ENCODE results near the gene SLC34A2.
"Not testable (repeated sequence)": the region's sequence is repeated elsewhere in the genome, so short reads cannot be mapped to it uniquely, and the experiment has no call there.

Gene SLC34A2

DNA sequence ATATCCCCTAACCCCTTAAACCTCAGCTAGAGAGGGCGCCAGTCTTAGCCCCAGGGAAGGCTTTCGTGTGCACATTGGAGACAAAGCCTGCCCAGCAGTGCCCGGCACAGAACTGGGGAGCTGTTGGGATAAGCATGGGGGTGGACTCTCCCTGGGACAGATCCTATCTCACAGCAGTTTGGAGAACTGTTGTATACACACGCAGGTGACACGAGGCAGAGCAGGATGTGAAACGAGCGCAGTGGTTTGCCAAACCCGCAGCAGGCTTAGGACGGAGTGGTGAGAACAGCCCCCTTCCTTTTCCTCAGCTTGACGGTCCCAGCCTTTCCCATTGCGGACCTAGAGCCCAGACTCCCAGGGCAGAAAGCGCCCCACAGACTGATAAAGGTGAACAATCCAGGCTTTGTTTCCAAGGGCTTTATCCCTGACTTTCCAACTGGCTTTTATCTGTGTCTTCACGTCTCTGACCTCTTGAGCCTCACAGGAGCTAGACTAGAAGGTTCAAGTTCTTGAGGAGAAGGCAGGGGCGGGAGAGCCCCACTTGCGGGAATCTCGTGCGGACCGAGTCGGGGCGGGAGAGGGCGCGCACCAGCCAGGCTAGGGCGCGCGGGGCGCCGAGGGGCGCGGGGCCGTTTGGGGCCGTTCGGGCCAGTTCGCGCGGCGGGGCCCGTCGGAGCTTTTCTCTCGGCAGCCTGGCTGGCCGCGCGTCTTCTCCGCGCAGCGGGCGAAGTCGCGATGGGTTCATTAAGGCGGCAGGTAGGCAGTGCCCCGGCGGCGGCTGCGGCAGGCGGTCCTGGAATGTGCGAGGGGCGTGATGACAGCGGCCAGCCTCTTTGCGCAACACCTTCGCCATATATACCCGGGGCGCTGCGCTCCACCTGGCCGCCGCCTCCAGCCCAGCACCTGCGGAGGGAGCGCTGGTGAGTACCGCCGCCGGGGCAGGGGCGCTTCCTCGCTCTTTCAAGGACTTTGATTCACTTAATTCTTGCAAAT, at the start of gene SLC34A2:
Gene SLC34A2, plus strand, starts transcription at position 881 of the 993 bp plus-strand sequence. CDS start 6,650 bp downstream, outside the sequence.
- DNase-seq (ENCODE audit: low read depth in 2 of 2), result peak in 1 of 2 donors; percentile 2

GRCh38 chr4:25608644-25609043, 47.0 kb upstream of the SLC34A2 start:
- DNase-seq (ENCODE audit: low read depth in 2 of 2), result no peak

- no peak for DNase-seq (ENCODE audit: low read depth in 2 of 2)
Measured at GRCh38 chr4:25609976-25610375, 45.7 kb upstream of the SLC34A2 start.

DNA sequence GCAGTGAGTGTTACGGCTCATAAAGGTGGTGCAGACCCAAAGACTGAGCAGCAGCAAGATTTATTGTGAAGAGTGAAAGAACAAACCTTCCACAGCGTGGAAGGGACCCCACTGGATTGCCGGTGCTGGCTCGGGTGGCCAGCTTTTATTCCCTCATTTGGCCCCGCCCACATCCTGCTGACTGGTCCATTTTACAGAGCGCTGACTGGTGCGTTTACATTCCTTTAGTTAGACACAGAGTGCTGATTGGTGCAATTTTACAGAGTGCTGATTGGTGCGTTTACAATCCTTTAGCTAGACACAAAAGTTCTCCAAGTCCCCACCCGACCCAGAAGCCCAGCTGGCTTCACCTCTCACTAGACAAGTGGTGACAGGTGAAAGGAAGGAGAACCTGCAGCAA, 42.0 kb upstream of the SLC34A2 start:
- DNase-seq (ENCODE audit: low read depth in 2 of 2), result not testable (repeated sequence)

- no peak for DNase-seq (ENCODE audit: low read depth in 2 of 2)
Measured at GRCh38 chr4:25614807-25615206, 40.8 kb upstream of the SLC34A2 start.

DNA sequence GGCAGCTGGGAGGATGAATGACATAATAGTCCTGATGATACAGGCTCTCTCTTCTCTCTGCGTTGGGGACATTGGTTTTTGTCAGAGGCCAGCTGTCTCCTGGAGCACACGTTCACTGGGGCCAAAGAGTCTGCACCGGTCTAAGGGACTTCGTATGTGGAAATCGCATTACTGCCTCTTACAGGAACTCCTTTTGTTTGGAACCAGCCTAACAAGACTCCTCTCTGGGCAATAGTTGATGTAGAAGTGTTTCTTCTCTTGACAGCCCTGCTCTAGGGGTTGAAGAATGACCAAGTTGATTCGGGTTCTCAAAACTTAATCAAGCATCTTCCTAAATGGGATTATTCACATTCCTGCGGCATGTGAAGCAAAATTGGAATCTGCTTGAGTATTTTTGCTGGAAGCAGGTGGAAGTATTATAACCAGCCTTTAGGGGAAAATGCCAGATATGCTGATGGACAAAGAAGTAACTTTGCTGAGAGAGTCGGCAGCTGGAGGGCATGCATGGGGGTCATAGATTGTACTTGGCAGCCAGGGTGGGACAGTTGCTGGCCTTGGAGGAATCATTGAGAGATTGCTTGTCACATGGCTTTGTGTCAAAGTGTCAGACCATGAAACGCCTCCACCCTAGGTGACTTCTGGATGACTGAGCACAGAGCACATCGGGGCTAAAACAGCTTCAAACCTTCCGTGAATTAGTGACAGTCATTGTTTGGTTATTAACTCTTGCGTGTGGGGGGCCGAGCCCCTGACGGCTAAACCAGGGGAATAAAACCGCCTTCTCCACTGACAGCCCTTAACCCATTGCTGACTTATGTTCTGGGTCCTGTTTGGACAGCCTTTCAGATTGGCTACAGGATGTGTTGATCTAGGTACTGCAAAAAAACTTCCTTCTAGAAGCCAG, 34.4 kb upstream of the SLC34A2 start:
- no peak for DNase-seq (ENCODE audit: low read depth in 2 of 2)

DNA sequence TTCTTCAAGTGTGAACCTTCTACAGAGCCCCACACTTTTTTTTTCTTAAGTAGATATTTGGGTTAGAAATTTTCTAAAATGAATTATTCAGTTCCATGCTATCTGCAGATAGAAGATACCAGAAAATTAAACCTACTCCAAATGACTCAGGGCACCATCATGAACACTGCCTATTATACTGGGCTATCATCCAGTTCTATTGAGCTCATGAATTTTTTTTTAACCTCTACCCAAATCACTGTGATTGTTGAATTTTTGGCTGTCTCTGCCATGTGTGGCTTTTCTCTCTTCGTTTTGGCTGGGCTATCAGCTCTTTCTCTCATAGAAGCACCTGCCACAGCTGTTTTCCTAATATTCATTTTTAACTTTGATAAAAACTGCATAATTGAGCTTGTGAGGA, 31.0 kb upstream of the SLC34A2 start:
- no peak for DNase-seq (ENCODE audit: low read depth in 2 of 2)

DNA sequence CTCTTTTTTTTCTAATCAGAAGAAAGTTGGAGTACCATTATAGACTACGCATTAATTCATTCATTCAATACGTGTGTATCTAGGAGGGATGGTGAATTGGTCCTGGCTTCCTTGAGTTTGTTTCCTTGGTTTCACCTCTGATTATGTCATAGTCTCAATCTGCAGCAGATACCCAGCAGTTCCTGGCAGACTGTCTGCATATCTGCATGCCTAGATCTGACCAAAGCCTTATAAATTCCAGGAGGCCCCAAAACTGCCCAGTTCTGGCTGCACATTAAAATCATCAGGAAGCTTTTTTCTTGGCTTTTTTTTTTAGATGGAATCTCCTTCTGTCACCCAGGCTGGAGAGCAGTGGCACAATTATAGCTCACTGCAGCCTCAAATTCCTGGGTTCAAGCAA, 27.2 kb upstream of the SLC34A2 start:
- no peak for DNase-seq (ENCODE audit: low read depth in 2 of 2)

- DNase-seq (ENCODE audit: low read depth in 2 of 2), result no peak
Measured at GRCh38 chr4:25632135-25632534, 23.5 kb upstream of the SLC34A2 start.

- no peak for DNase-seq (ENCODE audit: low read depth in 2 of 2)
Measured at GRCh38 chr4:25633541-25633940, 22.1 kb upstream of the SLC34A2 start.

DNA sequence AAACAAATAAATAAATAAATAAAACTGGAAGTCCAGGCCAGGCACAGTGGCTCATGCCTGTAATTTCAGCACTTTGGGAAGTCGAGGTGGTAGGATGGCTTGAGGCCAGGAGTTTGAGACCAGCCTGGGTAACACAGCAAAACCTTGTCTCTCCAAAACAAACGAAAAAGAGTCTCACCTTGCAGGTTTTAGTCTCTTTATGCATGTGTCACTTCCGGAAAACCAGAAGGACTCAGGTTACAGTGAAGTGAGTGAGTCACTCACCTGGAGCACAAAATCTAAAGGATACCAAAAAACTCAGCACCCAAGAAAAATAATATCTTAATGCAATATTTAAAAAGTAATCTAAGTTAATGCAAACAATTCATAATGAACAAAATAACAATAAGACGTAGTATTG, 20.1 kb upstream of the SLC34A2 start:
- DNase-seq (ENCODE audit: low read depth in 2 of 2), result no peak

- DNase-seq (ENCODE audit: low read depth in 2 of 2), result no peak
Measured at GRCh38 chr4:25637581-25638220, 17.9 kb upstream of the SLC34A2 start.

GRCh38 chr4:25638221-25638601, 17.4 kb upstream of the SLC34A2 start:
- no peak for DNase-seq (ENCODE audit: low read depth in 2 of 2)

- DNase-seq (ENCODE audit: low read depth in 2 of 2), result no peak
Measured at GRCh38 chr4:25638806-25639205, 16.8 kb upstream of the SLC34A2 start.

DNA sequence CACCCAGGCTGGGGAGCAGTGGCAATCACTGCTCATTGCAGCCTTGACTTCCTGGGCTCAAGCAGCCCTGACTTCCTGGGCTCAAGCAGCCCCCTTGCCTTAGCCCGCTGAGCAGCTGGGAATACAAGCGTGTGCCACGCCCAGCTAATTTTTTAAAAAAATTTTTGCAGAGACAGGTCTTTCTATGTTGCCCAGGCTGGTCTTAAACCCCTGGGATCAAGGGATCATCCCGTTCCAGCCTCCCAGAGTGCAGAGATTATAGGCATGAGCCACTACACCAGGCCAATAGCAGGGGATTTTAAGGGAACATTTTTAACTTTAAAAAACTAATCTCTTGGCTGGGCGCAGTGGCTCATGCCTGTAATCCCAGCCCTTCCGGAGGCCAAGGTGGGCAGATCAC, 5.3 kb upstream of the SLC34A2 start:
- no peak for DNase-seq (ENCODE audit: low read depth in 2 of 2)

GRCh38 chr4:25651682-25652081, 4.0 kb upstream of the SLC34A2 start:
- DNase-seq (ENCODE audit: low read depth in 2 of 2), result no peak

- DNase-seq (ENCODE audit: low read depth in 2 of 2), result no peak
Measured at GRCh38 chr4:25654031-25654970, 1.4 kb upstream of the SLC34A2 start.

DNA sequence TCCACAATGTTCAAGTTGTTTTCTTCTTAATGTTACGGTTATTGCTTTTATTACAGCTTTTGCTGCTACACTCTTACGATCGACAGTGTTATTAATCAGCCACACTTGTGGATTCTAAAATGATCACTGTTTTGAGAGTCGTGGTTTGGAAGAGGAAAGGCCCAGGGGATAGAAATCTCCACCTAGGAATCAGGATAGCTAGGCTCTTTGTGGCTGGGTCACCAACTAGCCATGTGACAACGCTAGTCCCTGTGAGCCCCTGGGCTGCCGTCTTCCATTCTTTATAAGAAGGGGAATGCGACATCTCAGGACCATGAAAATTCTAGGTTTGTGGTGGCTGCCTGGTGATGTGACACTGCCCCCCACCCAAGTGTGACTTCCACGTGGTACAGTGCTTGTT, 380 bp downstream of the SLC34A2 start:
- DNase-seq (ENCODE audit: low read depth in 2 of 2), result no peak

DNA sequence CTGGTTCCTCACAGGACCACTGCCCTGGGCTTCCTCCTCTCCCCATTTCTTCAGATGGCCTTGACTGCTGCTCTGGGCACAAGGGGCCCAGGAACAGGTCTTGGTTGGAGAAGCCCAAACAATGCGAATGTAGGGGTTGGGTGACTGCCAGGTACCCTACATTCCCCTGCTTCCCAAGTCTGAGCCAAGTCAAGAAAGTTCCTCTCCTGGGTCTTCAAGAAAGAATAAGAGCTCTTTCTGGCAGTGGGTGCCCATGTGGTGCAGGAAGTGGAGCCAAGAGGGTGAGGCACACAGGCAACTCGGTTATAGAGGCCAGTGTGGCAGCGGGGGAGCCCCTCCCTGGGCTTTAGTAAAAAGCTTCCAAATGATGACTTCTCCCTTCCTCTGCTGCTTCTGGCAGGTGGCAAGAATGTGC, 2.7 kb downstream of the SLC34A2 start:
- DNase-seq (ENCODE audit: low read depth in 2 of 2), result no peak

- no peak for DNase-seq (ENCODE audit: low read depth in 2 of 2)
Measured at GRCh38 chr4:25658777-25659176, 3.1 kb downstream of the SLC34A2 start.

- DNase-seq (ENCODE audit: low read depth in 2 of 2), result not testable (repeated sequence)
Measured at GRCh38 chr4:25661441-25661840, 5.8 kb downstream of the SLC34A2 start.
